ENCODE results near the gene CSHL1. TPM values are rescaled to one million over a fixed set of nuclear protein-coding genes. Genes with fewer than 3 reads are reported as not detected.
"Not testable (repeated sequence)": the region's sequence is repeated elsewhere in the genome, so short reads cannot be mapped to it uniquely, and the experiment has no call there.

The CSHL1 gene
- total RNA-seq, 1 donor from 2014 or later: not detected

DNA sequence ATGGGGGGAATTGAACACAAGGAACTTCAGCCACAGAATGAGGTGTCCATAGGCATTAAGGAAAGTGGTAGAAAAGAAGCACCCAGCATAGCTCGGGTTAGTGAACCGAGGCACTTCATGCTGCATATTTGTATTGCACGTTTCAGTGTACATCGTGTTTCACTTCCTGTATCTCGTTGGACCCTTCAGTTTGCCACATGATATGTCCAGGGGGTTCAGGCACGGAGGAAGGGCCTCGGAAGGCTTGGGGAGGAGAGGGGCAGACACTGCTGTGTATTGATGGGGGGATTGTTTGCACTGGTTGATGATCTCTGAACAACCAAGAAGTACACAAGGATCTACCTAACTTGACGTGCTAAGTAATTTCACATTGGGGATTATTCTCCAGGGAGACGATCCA lies 11.3 kb upstream of the CSHL1 start:
- DNase-seq (ENCODE audit: low spot score); intact Hi-C loops (cut with DNase I); ATAC-seq: not testable (repeated sequence)

DNA sequence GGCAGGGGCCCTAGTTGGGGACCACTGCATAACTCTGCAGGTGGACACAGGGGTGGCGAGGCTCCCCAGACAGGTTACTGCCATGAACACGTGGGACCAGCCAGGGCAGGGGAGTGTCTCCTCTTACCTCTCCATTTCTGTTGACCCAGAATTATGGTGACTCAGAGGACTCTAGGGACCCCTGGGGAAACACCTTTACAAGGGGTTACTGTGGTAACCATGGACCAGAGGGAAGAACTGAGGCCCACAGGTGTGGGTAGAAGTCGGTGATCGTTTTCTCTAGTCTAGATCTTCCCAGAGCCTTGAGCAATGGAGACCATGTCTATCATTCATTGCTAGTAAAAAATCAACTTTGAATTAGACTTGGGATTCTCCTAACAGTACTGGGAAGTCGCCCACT lies 9.7 kb upstream of the CSHL1 start:
- ATAC-seq; DNase-seq (ENCODE audit: low spot score); intact Hi-C loops (cut with DNase I): not testable (repeated sequence)

- DNase-seq (ENCODE audit: low spot score); intact Hi-C loops (cut with DNase I); ATAC-seq: not testable (repeated sequence)
These were observed 9.0 kb upstream of the CSHL1 start for GRCh38 chr17:63920050-63920449.

GRCh38 chr17:63919311-63919723 lies 8.3 kb upstream of the CSHL1 start:
- intact Hi-C loops (cut with DNase I): no loop called here
- DNase-seq (ENCODE audit: low spot score): no peak
- peak; percentile 77 for ATAC-seq

DNA sequence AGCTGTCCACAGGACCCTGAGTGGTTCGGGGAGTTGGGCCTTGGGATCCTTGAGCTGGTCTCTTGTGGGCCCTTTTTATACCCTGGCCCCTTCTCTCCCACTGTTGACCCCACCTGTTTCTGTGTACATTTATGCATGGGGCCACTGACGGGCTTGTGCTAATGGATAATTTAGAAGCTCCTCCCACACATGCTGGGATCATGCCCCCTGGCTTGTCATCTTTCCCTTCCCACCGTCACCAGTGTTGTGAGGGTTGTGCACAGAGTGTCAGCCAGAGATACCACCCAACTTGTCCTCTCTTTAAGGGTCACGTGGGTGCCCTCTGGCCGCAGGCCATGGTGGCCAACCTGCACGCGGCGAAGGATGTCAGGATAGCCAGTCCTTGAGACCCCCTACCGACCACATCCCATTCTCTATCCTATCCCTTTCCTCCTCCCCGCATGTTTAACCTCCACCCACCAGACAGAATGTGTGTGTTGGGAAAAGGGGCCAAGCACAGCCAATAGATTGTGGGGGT lies 7.8 kb upstream of the CSHL1 start, which contains the start of gene GH1:
GH1 (minus strand) TSS at position 51 of the 517 bp plus-strand sequence. CDS start 63 bp downstream, outside the sequence.
- ATAC-seq; DNase-seq (ENCODE audit: low spot score); intact Hi-C loops (cut with DNase I): not testable (repeated sequence)

GRCh38 chr17:63918305-63918704 lies 7.2 kb upstream of the CSHL1 start:
- intact Hi-C loops (cut with DNase I): no loop called here
- ATAC-seq: no peak
- DNase-seq (ENCODE audit: low spot score): no peak

GRCh38 chr17:63917646-63918045 lies 6.6 kb upstream of the CSHL1 start:
- ATAC-seq: no peak
- no peak for DNase-seq (ENCODE audit: low spot score)
- intact Hi-C loops (cut with DNase I): no loop called here

- ATAC-seq; DNase-seq (ENCODE audit: low spot score); intact Hi-C loops (cut with DNase I): not testable (repeated sequence)
These were observed 6.1 kb upstream of the CSHL1 start for GRCh38 chr17:63917206-63917605.

GRCh38 chr17:63916566-63917185 lies 5.6 kb upstream of the CSHL1 start:
- intact Hi-C loops (cut with DNase I): no loop called here
- ATAC-seq (no peak), DNase-seq (ENCODE audit: low spot score) (peak; percentile 13)

DNA sequence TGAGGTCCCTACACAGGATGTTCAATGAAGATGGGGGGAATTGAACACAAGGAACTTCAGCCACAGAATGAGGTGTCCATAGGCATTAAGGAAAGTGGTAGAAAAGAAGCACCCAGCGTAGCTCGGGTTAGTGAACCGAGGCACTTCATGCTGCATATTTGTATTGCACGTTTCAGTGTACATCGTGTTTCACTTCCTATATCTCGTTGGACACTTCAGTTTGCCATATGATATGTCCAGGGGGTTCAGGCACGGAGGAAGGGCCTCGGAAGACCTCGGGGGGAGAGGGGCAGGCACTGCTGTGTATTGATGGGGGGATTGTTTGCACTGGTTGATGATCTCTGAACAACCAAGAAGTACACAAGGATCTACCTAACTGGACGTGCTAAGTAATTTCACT lies 4.7 kb upstream of the CSHL1 start:
- intact Hi-C loops (cut with DNase I); ATAC-seq; DNase-seq (ENCODE audit: low spot score): not testable (repeated sequence)

- no peak for ATAC-seq
- intact Hi-C loops (cut with DNase I): no loop called here
- DNase-seq (ENCODE audit: low spot score): peak; percentile 41
These were observed 3.4 kb upstream of the CSHL1 start for GRCh38 chr17:63914471-63914870.

DNA sequence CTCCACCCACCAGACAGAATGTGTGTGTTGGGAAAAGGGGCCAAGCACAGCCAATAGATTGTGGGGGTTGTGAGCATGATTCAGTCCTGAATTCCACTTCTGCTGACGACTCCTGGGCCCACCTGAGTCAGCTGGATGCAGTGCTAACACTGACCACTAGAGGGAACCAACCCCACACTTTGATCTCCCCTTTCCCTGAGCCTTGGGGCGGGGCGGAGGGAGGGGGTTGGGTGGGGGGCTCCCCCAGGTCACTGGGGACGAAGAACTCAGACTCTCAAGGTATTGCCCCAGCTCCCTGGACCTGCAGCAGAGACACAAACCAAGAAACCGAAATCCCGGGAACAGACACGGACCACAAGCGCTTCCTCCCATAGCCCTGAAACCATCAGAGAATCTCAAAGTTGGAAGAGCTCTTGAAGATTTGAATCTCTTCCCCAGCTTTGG lies 621 bp upstream of the CSHL1 start:
- peak; percentile 57 for ATAC-seq
- DNase-seq (ENCODE audit: low spot score): peak; percentile 69
- intact Hi-C loops (cut with DNase I): no loop called here

GRCh38 chr17:63910096-63910495 lies 962 bp downstream of the CSHL1 start:
- intact Hi-C loops (cut with DNase I): no loop called here
- peak; percentile 45 for DNase-seq (ENCODE audit: low spot score)
- ATAC-seq: no peak

DNA sequence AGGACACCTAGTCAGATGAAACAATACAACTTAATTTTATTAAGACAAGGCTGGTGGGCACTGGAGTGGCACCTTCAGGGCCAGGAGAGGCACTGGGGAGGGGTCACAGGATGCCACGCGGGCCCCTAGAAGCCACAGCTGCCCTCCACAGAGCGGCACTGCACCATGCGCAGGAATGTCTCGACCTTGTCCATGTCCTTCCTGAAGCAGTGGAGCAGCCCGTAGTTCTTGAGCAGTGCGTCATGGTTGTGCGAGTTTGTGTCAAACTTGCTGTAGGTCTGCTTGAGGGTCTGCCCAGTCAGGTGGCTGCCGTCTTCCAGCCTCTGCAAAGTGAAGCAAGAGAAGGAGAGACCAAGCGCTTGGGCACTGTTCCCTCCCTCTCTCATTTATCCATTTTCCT lies 1.5 kb downstream of the CSHL1 start:
- intact Hi-C loops (cut with DNase I); ATAC-seq; DNase-seq (ENCODE audit: low spot score): not testable (repeated sequence)

GRCh38 chr17:63907161-63907778 lies 3.8 kb downstream of the CSHL1 start:
- DNase-seq (ENCODE audit: low spot score): peak; percentile 52
- ATAC-seq: peak; percentile 65
- intact Hi-C loops (cut with DNase I): not testable (repeated sequence)

- ATAC-seq; intact Hi-C loops (cut with DNase I): not testable (repeated sequence)
- peak; percentile 7 for DNase-seq (ENCODE audit: low spot score)
These were observed 6.3 kb downstream of the CSHL1 start for GRCh38 chr17:63904796-63905195.

DNA sequence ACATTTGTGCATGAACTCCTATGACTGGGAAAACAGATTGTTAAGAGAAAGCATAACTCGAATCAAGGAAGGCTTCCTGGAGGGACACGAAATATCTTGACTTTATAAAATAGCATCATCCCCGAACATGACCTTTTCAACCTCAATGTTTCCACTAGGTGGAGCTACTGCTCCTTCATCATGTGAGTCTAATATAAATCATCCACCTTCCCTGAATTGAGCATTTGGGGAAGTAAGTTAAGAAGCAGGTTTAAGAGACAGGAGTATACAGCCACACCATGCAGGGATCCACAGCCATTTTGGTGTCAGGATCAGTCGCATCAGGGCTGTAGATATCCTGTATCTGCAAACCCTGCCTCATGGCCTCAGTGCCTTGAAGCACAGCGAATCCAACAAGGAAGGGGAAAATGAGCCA lies 7.3 kb downstream of the CSHL1 start:
- DNase-seq (ENCODE audit: low spot score); ATAC-seq; intact Hi-C loops (cut with DNase I): not testable (repeated sequence)

GRCh38 chr17:63901971-63902370 lies 9.1 kb downstream of the CSHL1 start:
- ATAC-seq; intact Hi-C loops (cut with DNase I); DNase-seq (ENCODE audit: low spot score): not testable (repeated sequence)

GRCh38 chr17:63898899-63899798 lies 11.9 kb downstream of the CSHL1 start:
- peak; percentile 44 for ATAC-seq
- intact Hi-C loops (cut with DNase I): not testable (repeated sequence)
- DNase-seq (ENCODE audit: low spot score): peak; percentile 32

Data from sciatic nerve (tissue), 2 donors.